GM21619 (cell line): Measurements from ENCODE around the gene FCN1.

Experiments
- ATAC-seq: cut with Tn5 transposase; IDR thresholded peaks from one replicate; pipeline ENCODE4 v1.9.1; 2021; ENCODE audit not compliant: unreplicated experiment

The FCN1 gene

GRCh38 chr9:134951994-134952393, 34.3 kb upstream of the FCN1 start:
- no peak for ATAC-seq

GRCh38 chr9:134951461-134951860, 33.7 kb upstream of the FCN1 start:
- ATAC-seq: no peak

GRCh38 chr9:134950386-134951210, 32.9 kb upstream of the FCN1 start:
- ATAC-seq: no peak

- ATAC-seq: no peak
Measured at GRCh38 chr9:134949681-134950385, 32.1 kb upstream of the FCN1 start.

- ATAC-seq: no peak
Measured at GRCh38 chr9:134948149-134948548, 30.4 kb upstream of the FCN1 start.

GRCh38 chr9:134947265-134947955, 29.7 kb upstream of the FCN1 start:
- ATAC-seq: no peak

GRCh38 chr9:134946663-134947062, 29.0 kb upstream of the FCN1 start:
- no peak for ATAC-seq

- ATAC-seq: no peak
Measured at GRCh38 chr9:134945509-134946275, 28.0 kb upstream of the FCN1 start.

GRCh38 chr9:134944916-134945315, 27.2 kb upstream of the FCN1 start:
- ATAC-seq: no peak

- no peak for ATAC-seq
Measured at GRCh38 chr9:134944351-134944802, 26.7 kb upstream of the FCN1 start.

- ATAC-seq: no peak
Measured at GRCh38 chr9:134943836-134944235, 26.1 kb upstream of the FCN1 start.

- ATAC-seq: no peak
Measured at GRCh38 chr9:134943411-134943810, 25.7 kb upstream of the FCN1 start.

GRCh38 chr9:134942788-134943184, 25.1 kb upstream of the FCN1 start:
- ATAC-seq: no peak

- no peak for ATAC-seq
Measured at GRCh38 chr9:134942011-134942787, 24.5 kb upstream of the FCN1 start.

GRCh38 chr9:134940236-134941208, 22.8 kb upstream of the FCN1 start:
- ATAC-seq: no peak

- no peak for ATAC-seq
Measured at GRCh38 chr9:134939836-134940235, 22.1 kb upstream of the FCN1 start.

- no peak for ATAC-seq
Measured at GRCh38 chr9:134939080-134939733, 21.5 kb upstream of the FCN1 start.

- ATAC-seq: no peak
Measured at GRCh38 chr9:134938346-134939079, 20.8 kb upstream of the FCN1 start.
